H9 (cell line): ENCODE results near the gene SLC17A7. TPM values are rescaled to one million over a fixed set of nuclear protein-coding genes. Genes with fewer than 3 reads are reported as not detected.

Experiments used
- DNase-seq: peaks from one replicate; pipeline ENCODE4 v3.0.0-alpha.2; 2017
- H2AFZ ChIP-seq: one replicate; pipeline ENCODE4 v1.6.1; 2013; ENCODE audit warnings: mild to moderate bottlenecking, low read length, control low read depth, moderate library complexity
- H2AK5ac ChIP-seq: 2 replicates; pipeline ENCODE4 v1.6.1; 2013; ENCODE audit warnings: low read length, control low read depth, mixed read lengths; ENCODE audit not compliant: insufficient read length
- H2BK120ac ChIP-seq: one replicate; pipeline ENCODE4 v1.6.1; 2013; ENCODE audit warnings: low read depth, mild to moderate bottlenecking, low read length, control low read depth, inconsistent platforms; ENCODE audit not compliant: poor library complexity, severe bottlenecking
- H2BK12ac ChIP-seq: 2 replicates; pipeline ENCODE4 v1.6.1; 2013; ENCODE audit warnings: low read length, control low read depth, mixed read lengths, low read depth; ENCODE audit not compliant: insufficient read length
- H2BK15ac ChIP-seq: 2 replicates; pipeline ENCODE4 v1.6.1; 2013; ENCODE audit warnings: low read depth, low read length, control low read depth
- H2BK20ac ChIP-seq: one replicate; pipeline ENCODE4 v1.6.1; 2013; ENCODE audit warnings: low read depth, mild to moderate bottlenecking, low read length, control low read depth, inconsistent platforms; ENCODE audit not compliant: poor library complexity, severe bottlenecking
- H2BK5ac ChIP-seq: 2 replicates; pipeline ENCODE4 v1.6.1; 2013; ENCODE audit warnings: low read length, control low read depth, mixed read lengths; ENCODE audit not compliant: insufficient read length
- H3K14ac ChIP-seq: 2 replicates; pipeline ENCODE4 v1.6.1; 2013; ENCODE audit warnings: low read length, control low read depth; ENCODE audit not compliant: insufficient read depth
- H3K18ac ChIP-seq: 2 replicates; pipeline ENCODE4 v1.6.1; 2013; ENCODE audit warnings: low read depth, mild to moderate bottlenecking, mixed read lengths, low read length, control low read depth; ENCODE audit not compliant: insufficient read length
- H3K23ac ChIP-seq: 2 replicates; pipeline ENCODE4 v1.6.1; 2013; ENCODE audit warnings: low read length, control low read depth, mixed read lengths, low read depth; ENCODE audit not compliant: insufficient read length
- H3K23me2 ChIP-seq: 2 replicates; pipeline ENCODE4 v1.6.1; 2013; ENCODE audit warnings: low read depth, mild to moderate bottlenecking, mixed read lengths, low read length, control low read depth; ENCODE audit not compliant: insufficient read length, poor library complexity, severe bottlenecking
- H3K27ac ChIP-seq: 2 replicates; pipeline ENCODE4 v1.5.1; 2013; ENCODE audit warnings: low read length, control low read depth, mixed read lengths, low read depth; ENCODE audit not compliant: insufficient read length
- H3K27me3 ChIP-seq: 2 replicates; pipeline ENCODE4 v1.6.1; 2013; ENCODE audit warnings: low read length, control low read depth, inconsistent platforms; ENCODE audit not compliant: insufficient read depth
- H3K4ac ChIP-seq: 2 replicates; pipeline ENCODE4 v1.6.1; 2013; ENCODE audit warnings: low read depth, mild to moderate bottlenecking, control low read depth, inconsistent platforms, low read length, moderate library complexity
- H3K4me1 ChIP-seq: 2 replicates; pipeline ENCODE4 v1.6.1; 2013; ENCODE audit warnings: low read length, control low read depth, inconsistent platforms; ENCODE audit not compliant: insufficient read depth
- H3K4me2 ChIP-seq: 2 replicates; pipeline ENCODE4 v1.6.1; 2013; ENCODE audit warnings: low read length, control low read depth, mixed read lengths; ENCODE audit not compliant: insufficient read length, insufficient read depth
- H3K56ac ChIP-seq: 2 replicates; pipeline ENCODE4 v1.6.1; 2013; ENCODE audit warnings: low read depth, mild to moderate bottlenecking, mixed read lengths, low read length, control low read depth; ENCODE audit not compliant: insufficient read length
- H3K79me1 ChIP-seq: 2 replicates; pipeline ENCODE4 v1.6.1; 2013; ENCODE audit warnings: low read depth, mild to moderate bottlenecking, moderate library complexity, low read length, control low read depth, inconsistent platforms; ENCODE audit not compliant: insufficient read depth, poor library complexity, severe bottlenecking
- H3K79me2 ChIP-seq: 2 replicates; pipeline ENCODE4 v1.6.1; 2013; ENCODE audit warnings: low read length, control low read depth, inconsistent platforms; ENCODE audit not compliant: insufficient read depth
- H3K9ac ChIP-seq: 2 replicates; pipeline ENCODE4 v1.6.1; 2013; ENCODE audit warnings: low read length, control low read depth, mixed read lengths; ENCODE audit not compliant: insufficient read length; ENCODE audit errors: extremely low read depth
- H3K9me3 ChIP-seq: one replicate; pipeline ENCODE4 v1.6.1; 2013; ENCODE audit warnings: low read depth, low read length, inconsistent platforms; ENCODE audit not compliant: control insufficient read depth
- H3T11ph ChIP-seq: one replicate; pipeline ENCODE4 v1.6.1; 2013; ENCODE audit warnings: mild to moderate bottlenecking, low read length, control low read depth, inconsistent platforms
- H4K20me1 ChIP-seq: one replicate; pipeline ENCODE4 v1.6.1; 2013; ENCODE audit not compliant: control insufficient read depth, insufficient read length, insufficient read depth
- H4K5ac ChIP-seq: 2 replicates; pipeline ENCODE4 v1.6.1; 2013; ENCODE audit warnings: low read depth, mild to moderate bottlenecking, mixed read lengths, low read length, control low read depth; ENCODE audit not compliant: insufficient read length
- H4K8ac ChIP-seq: replicated peaks from 2 replicates; pipeline ENCODE4 v1.6.1; 2013; ENCODE audit warnings: low read length, control low read depth, mixed read lengths, low read depth; ENCODE audit not compliant: insufficient read length
- H4K91ac ChIP-seq: 2 replicates; pipeline ENCODE4 v1.6.1; 2013; ENCODE audit warnings: low read depth, mild to moderate bottlenecking, moderate library complexity, mixed read lengths, low read length, control low read depth; ENCODE audit not compliant: insufficient read length
- H3K27ac Mint-ChIP-seq, 3 experiments: 2 replicates in 2 of 3; 3 replicates in 1 of 3; pipeline ENCODE4 v1.8.0; 2020 to 2021; ENCODE audit warnings: mixed read lengths in 3 of 3, mild to moderate bottlenecking in 1 of 3, moderate library complexity in 1 of 3
- H3K27me3 Mint-ChIP-seq: 2 replicates; pipeline ENCODE4 v1.8.0; 2021; ENCODE audit warnings: low read depth, mild to moderate bottlenecking, moderate library complexity, mixed read lengths
- H3K36me3 Mint-ChIP-seq, 3 experiments: 2 replicates in 2 of 3; 3 replicates in 1 of 3; pipeline ENCODE4 v1.8.0; 2020 to 2021; ENCODE audit warnings: low read depth in 3 of 3, mixed read lengths in 3 of 3; ENCODE audit not compliant: insufficient read depth in 1 of 3
- H3K4me1 Mint-ChIP-seq, 2 experiments: 2 replicates each; pipeline ENCODE4 v1.8.0; 2020; ENCODE audit warnings: mixed read lengths in 2 of 2
- H3K4me3 Mint-ChIP-seq, 2 experiments: 2 replicates in 1 of 2; 3 replicates in 1 of 2; pipeline ENCODE4 v1.8.0; 2020 to 2021; ENCODE audit warnings: mild to moderate bottlenecking in 2 of 2, mixed read lengths in 2 of 2, moderate library complexity in 1 of 2
- H3K9me3 Mint-ChIP-seq, 2 experiments: 2 replicates in 1 of 2; 3 replicates in 1 of 2; pipeline ENCODE4 v1.8.0; 2020; ENCODE audit warnings: mild to moderate bottlenecking in 2 of 2, mixed read lengths in 2 of 2, moderate library complexity in 1 of 2
- CTCF ChIP-seq: fragments of 200-600 bp; sonication (generic); conservative IDR thresholded peaks from 3 replicates; pipeline ENCODE4 v1.8.0; 2021; ENCODE audit warnings: antibody characterized with exemption, mild to moderate bottlenecking
- WGBS: extraction: QIAGEN DNeasy Blood & Tissue Kit; methylation state at CpG from one replicate; pipeline ENCODE4 v1.1.7; 2013; ENCODE audit warnings: missing lambda C conversion rate, low lambda C conversion rate, mixed read lengths; ENCODE audit not compliant: insufficient read length; ENCODE audit errors: extremely low coverage; 5-methylcytosine and 5-hydroxymethylcytosine counted together
- total RNA-seq: library from RNA; stranded (reverse); gene quantifications from 2 replicates; pipeline ENCODE4 v1.2.1, GENCODE V29; 2021

Gene SLC17A7
- total RNA-seq, 1 experiment from 2014 or later, result 1.3 TPM

GRCh38 chr19:49442354-49442753, 1.0 kb upstream of the SLC17A7 start:
- Histone ChIP-seq H2AK5ac (no peak overlapping the region), H2BK120ac (no peak overlapping the region), H4K8ac (no peak overlapping the region), H2AFZ (peak overlapping the region; percentile 79), H2BK12ac (no peak overlapping the region), H2BK5ac (no peak overlapping the region), H3K27me3 (peaks cover 31% of the 10 kb centered on the region; the same call in 1 of the 2 replicates), H2BK15ac (no peak overlapping the region), H3K27ac (no peak overlapping the region), H4K20me1 (no peaks in the 10 kb centered on the region), H3K4me2 (peak overlapping the region; percentile 83), H3K9me3 (no peaks in the 10 kb centered on the region), H3K23ac (no peak overlapping the region), H3K18ac (peak overlapping the region; percentile 21), H4K91ac (no peak overlapping the region), H3K4me1 (no peaks in the 10 kb centered on the region), H3K9ac (no peak overlapping the region), H3K4ac (no peak overlapping the region), H3K79me1 (no peaks in the 10 kb centered on the region), H4K5ac (no peak overlapping the region), H3K79me2 (no peaks in the 10 kb centered on the region), H3T11ph (no peak overlapping the region), H3K56ac (no peak overlapping the region), H3K14ac (no peak overlapping the region), H2BK20ac (no peak overlapping the region), H3K23me2 (peaks cover 21% of the 10 kb centered on the region)
- no peak for DNase-seq
- no peak for TF ChIP-seq CTCF
- Mint-ChIP-seq H3K9me3 (no peaks in the 10 kb centered on the region; a peak in 1 of 5 replicates), H3K36me3 (peaks cover 10 to 16% (median 15%) of the 10 kb centered on the region in 3 experiments), H3K27me3 (peaks cover 49% of the 10 kb centered on the region), H3K4me1 (peaks cover 19 to 34% of the 10 kb centered on the region in 2 experiments), H3K27ac (peak overlapping the region; percentile 41 to 59 (median 59); a peak in 5 of 7 replicates), H3K4me3 (peak overlapping the region; percentile 74 to 82)
- no CpG with 5 or more reads among the region's 11 CpGs for WGBS
